HepG2 (cell line): ENCODE measurements around the gene DNAJC5. TPM values are rescaled to one million over a fixed set of nuclear protein-coding genes. Genes with fewer than 3 reads are reported as not detected.
A peak's percentile ranks its signal among the peaks of the same experiment; 100 is the strongest.

Experiments
- ATAD3A ChIP-seq: sonication (generic); formaldehyde crosslinking; IDR thresholded peaks from 2 replicates; pipeline ENCODE4 v1.4.0; 2020; ENCODE audit warnings: missing genetic modification reagents
- CHD2 ChIP-seq: IDR thresholded peaks from 2 replicates; pipeline ENCODE4 v1.6.1; 2011; ENCODE audit warnings: low read depth, low read length, improper control_type of control experiment
- CREM ChIP-seq, 2 experiments: sonication (generic) in 1 of 2; formaldehyde crosslinking in 1 of 2; IDR thresholded peaks; 2 replicates each; pipeline versions ENCODE4 v1.4.0 to v1.6.1; 2016 to 2020; ENCODE audit warnings: antibody characterized with exemption in 1 of 2, mild to moderate bottlenecking in 1 of 2, missing genetic modification reagents in 1 of 2
- FOXC1 ChIP-seq: sonication (generic); formaldehyde crosslinking; IDR thresholded peaks from 2 replicates; pipeline ENCODE4 v1.8.0; 2022; ENCODE audit warnings: mild to moderate bottlenecking, missing genetic modification reagents, borderline replicate concordance
- KLF11 ChIP-seq: IDR thresholded peaks from 2 replicates; pipeline ENCODE4 v1.6.1; 2016; ENCODE audit warnings: missing compliant biosample characterization
- KMT2B ChIP-seq: IDR thresholded peaks from 2 replicates; pipeline ENCODE4 v1.6.1; 2016; ENCODE audit warnings: missing genetic modification reagents, missing compliant biosample characterization
- MAF1 ChIP-seq: sonication (generic); formaldehyde crosslinking; IDR thresholded peaks from 2 replicates; pipeline ENCODE4 v1.5.0; 2020; ENCODE audit warnings: missing genetic modification reagents, borderline replicate concordance
- NBN ChIP-seq: fragments of 450-650 bp; conservative IDR thresholded peaks from 2 replicates; pipeline ENCODE4 v1.6.1; 2017
- POLR2A ChIP-seq, 2 experiments: IDR thresholded peaks; 2 replicates each; pipeline ENCODE4 v1.6.1; 2011; ENCODE audit warnings: low read depth in 2 of 2, low read length in 2 of 2, mild to moderate bottlenecking in 1 of 2, moderate library complexity in 1 of 2; ENCODE audit not compliant: insufficient read depth in 1 of 2
- SIN3B ChIP-seq: fragments of 150-350 bp; IDR thresholded peaks from 2 replicates; pipeline ENCODE4 v1.6.1; 2014; ENCODE audit warnings: low read length
- ZC3H4 ChIP-seq: sonication (generic); formaldehyde crosslinking; IDR thresholded peaks from 2 replicates; pipeline ENCODE4 v1.4.0; 2020; ENCODE audit warnings: missing genetic modification reagents, borderline replicate concordance
- ZMYM3 ChIP-seq: sonication (generic); formaldehyde crosslinking; IDR thresholded peaks from 2 replicates; pipeline ENCODE4 v1.5.1; 2020; ENCODE audit warnings: mild to moderate bottlenecking, missing genetic modification reagents
- ZNF124 ChIP-seq: sonication (generic); formaldehyde crosslinking; IDR thresholded peaks from 2 replicates; pipeline ENCODE4 v1.4.0; 2020; ENCODE audit warnings: missing genetic modification reagents
- ZNF143 ChIP-seq: sonication (generic); formaldehyde crosslinking; IDR thresholded peaks from 2 replicates; pipeline ENCODE4 v1.4.0; 2020; ENCODE audit warnings: missing genetic modification reagents
- ZNF317 ChIP-seq: sonication (generic); formaldehyde crosslinking; IDR thresholded peaks from 2 replicates; pipeline ENCODE4 v1.5.0; 2020; ENCODE audit warnings: mild to moderate bottlenecking, missing genetic modification reagents
- ZNF792 ChIP-seq: IDR thresholded peaks from 2 replicates; pipeline ENCODE4 v1.6.1; 2016
- polyA plus RNA-seq, 8 experiments: library from polyadenylated mRNA; depleted of rRNA in 3 of 8; stranded (reverse) in 7 of 8; unstranded in 1 of 8; fragments of >200 nt; fragmentation: Illumina TruSeq in 4 of 8; extraction: Trizol in 4 of 8; gene quantifications; 2 replicates each; pipeline versions ENCODE4 v1.2.1 to v1.2.3, GENCODE V29; 2011 to 2016; ENCODE audit warnings: low read depth in 4 of 8, missing spikeins in 1 of 8, mixed read lengths in 1 of 8; ENCODE audit not compliant: insufficient read depth in 1 of 8
- total RNA-seq, 5 experiments: library from RNA; depleted of rRNA; stranded (reverse); fragments of >200 nt; fragmentation: Illumina TruSeq; extraction: Trizol; gene quantifications; 2 replicates each; pipeline ENCODE4 v1.2.3, GENCODE V29; 2016; ENCODE audit warnings: low read depth in 1 of 5
- TF ChIP-seq, protein P1 (sequence below): sonication (generic); formaldehyde crosslinking; IDR thresholded peaks from 2 replicates; pipeline ENCODE4 v1.4.0; 2020; ENCODE audit warnings: missing genetic modification reagents
- TF ChIP-seq, protein P2 (sequence below): sonication (generic); formaldehyde crosslinking; IDR thresholded peaks from 2 replicates; pipeline ENCODE4 v1.4.0; 2020; ENCODE audit warnings: mild to moderate bottlenecking, missing genetic modification reagents
- TF ChIP-seq, protein P3 (sequence below): sonication (generic); formaldehyde crosslinking; IDR thresholded peaks from 2 replicates; pipeline ENCODE4 v1.4.0; 2020; ENCODE audit warnings: low read depth, mild to moderate bottlenecking, missing genetic modification reagents
- TF ChIP-seq, protein P4 (sequence below): sonication (generic); formaldehyde crosslinking; IDR thresholded peaks from 2 replicates; pipeline ENCODE4 v1.5.0; 2020; ENCODE audit warnings: missing genetic modification reagents
- TF ChIP-seq, protein P5 (sequence below): sonication (generic); formaldehyde crosslinking; conservative IDR thresholded peaks from 2 replicates; pipeline ENCODE4 v1.4.0; 2020; ENCODE audit warnings: mild to moderate bottlenecking, missing genetic modification reagents, moderate library complexity

The DNAJC5 gene
- total and polyA plus RNA-seq, 2 of the 13 experiments (the other 11 are each of a cell fraction or from before 2014, with no cell fraction given), result 42.8 to 64.5 TPM

DNA sequence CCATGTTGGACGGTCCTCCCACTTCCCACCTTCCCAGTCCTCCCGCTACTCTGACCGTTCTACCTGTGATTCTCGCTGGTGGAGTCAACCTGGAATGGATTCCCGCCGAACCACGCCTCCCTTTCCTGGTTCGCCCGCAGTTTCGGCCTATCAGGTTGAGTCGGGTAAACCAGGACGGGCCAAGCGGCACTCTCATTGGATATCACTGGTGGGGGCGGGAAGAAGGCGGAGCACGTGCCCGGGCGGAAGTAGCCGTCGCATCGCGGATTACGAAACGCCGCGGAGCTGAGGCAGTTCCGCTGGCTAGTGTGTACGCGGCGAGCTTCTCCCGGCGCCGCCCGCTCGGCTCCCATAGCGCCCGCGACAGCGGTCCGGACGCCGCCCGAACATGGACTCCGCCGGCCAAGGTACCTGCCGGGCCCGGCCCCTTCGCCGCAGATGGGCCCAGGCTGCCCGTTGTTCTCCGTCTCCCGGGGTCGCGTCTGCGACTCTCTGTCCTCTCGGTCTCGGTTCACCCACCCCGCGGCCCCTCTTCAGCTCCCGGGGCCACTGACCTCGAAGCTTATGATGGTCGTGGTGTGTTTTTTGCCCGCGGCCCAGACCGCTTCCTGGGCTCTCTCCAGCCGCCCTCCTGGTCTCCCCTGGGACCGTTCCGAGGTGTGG is 29.8 kb upstream of the DNAJC5 start, which contains the start of gene TPD52L2 (continued):
- TF ChIP-seq CREM (IDR thresholded peaks at IDR 0.05) (peak; percentile 97), CREM (CRISPR knock-in tag; IDR thresholded peaks at IDR 0.05) (0 out of 2 replicates have a peak, but pooled peaks have one; percentile 32), MAF1 (peak; percentile 7), ZMYM3 (CRISPR knock-in tag) (no peak; the same call in 1 of the 2 replicates), ZC3H4 (CRISPR knock-in tag) (no peak), KLF11 (peak; percentile 98), ZNF792 (CRISPR knock-in tag) (peak; percentile 96), NBN (no peak), POLR2A (IDR thresholded peaks at IDR 0.05; ENCODE audit: insufficient read depth in 1 of 2, low read depth in 2 of 2, low read length in 2 of 2) (peak in 1 of 2 experiments; percentile 98; a peak in 2 of 4 replicates), CHD2 (peak; percentile 88), KMT2B (CRISPR knock-in tag) (peak; percentile 92), FOXC1 (CRISPR knock-in tag) (peak; percentile 76), SIN3B (peak; percentile 78), ZNF124 (CRISPR knock-in tag) (peak; percentile 50; the same call in 1 of the 2 replicates), ZNF143 (CRISPR knock-in tag) (peak; percentile 81), ZNF317 (CRISPR knock-in tag) (peak; percentile 72; the same call in 1 of the 2 replicates), ATAD3A (CRISPR knock-in tag) (no peak)
- TF ChIP-seq, protein P1, sequence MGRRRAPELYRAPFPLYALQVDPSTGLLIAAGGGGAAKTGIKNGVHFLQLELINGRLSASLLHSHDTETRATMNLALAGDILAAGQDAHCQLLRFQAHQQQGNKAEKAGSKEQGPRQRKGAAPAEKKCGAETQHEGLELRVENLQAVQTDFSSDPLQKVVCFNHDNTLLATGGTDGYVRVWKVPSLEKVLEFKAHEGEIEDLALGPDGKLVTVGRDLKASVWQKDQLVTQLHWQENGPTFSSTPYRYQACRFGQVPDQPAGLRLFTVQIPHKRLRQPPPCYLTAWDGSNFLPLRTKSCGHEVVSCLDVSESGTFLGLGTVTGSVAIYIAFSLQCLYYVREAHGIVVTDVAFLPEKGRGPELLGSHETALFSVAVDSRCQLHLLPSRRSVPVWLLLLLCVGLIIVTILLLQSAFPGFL (CRISPR knock-in tag), result peak; percentile 91; the same call in 1 of the 2 replicates
- TF ChIP-seq, protein P2, sequence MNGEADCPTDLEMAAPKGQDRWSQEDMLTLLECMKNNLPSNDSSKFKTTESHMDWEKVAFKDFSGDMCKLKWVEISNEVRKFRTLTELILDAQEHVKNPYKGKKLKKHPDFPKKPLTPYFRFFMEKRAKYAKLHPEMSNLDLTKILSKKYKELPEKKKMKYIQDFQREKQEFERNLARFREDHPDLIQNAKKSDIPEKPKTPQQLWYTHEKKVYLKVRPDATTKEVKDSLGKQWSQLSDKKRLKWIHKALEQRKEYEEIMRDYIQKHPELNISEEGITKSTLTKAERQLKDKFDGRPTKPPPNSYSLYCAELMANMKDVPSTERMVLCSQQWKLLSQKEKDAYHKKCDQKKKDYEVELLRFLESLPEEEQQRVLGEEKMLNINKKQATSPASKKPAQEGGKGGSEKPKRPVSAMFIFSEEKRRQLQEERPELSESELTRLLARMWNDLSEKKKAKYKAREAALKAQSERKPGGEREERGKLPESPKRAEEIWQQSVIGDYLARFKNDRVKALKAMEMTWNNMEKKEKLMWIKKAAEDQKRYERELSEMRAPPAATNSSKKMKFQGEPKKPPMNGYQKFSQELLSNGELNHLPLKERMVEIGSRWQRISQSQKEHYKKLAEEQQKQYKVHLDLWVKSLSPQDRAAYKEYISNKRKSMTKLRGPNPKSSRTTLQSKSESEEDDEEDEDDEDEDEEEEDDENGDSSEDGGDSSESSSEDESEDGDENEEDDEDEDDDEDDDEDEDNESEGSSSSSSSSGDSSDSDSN (CRISPR knock-in tag), result peak; percentile 99
- TF ChIP-seq, protein P3, sequence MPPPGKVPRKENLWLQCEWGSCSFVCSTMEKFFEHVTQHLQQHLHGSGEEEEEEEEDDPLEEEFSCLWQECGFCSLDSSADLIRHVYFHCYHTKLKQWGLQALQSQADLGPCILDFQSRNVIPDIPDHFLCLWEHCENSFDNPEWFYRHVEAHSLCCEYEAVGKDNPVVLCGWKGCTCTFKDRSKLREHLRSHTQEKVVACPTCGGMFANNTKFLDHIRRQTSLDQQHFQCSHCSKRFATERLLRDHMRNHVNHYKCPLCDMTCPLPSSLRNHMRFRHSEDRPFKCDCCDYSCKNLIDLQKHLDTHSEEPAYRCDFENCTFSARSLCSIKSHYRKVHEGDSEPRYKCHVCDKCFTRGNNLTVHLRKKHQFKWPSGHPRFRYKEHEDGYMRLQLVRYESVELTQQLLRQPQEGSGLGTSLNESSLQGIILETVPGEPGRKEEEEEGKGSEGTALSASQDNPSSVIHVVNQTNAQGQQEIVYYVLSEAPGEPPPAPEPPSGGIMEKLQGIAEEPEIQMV (CRISPR knock-in tag), result peak; percentile 94
- TF ChIP-seq, protein P4, sequence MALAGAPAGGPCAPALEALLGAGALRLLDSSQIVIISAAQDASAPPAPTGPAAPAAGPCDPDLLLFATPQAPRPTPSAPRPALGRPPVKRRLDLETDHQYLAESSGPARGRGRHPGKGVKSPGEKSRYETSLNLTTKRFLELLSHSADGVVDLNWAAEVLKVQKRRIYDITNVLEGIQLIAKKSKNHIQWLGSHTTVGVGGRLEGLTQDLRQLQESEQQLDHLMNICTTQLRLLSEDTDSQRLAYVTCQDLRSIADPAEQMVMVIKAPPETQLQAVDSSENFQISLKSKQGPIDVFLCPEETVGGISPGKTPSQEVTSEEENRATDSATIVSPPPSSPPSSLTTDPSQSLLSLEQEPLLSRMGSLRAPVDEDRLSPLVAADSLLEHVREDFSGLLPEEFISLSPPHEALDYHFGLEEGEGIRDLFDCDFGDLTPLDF (CRISPR knock-in tag), result peak; percentile 89
- TF ChIP-seq, protein P5, sequence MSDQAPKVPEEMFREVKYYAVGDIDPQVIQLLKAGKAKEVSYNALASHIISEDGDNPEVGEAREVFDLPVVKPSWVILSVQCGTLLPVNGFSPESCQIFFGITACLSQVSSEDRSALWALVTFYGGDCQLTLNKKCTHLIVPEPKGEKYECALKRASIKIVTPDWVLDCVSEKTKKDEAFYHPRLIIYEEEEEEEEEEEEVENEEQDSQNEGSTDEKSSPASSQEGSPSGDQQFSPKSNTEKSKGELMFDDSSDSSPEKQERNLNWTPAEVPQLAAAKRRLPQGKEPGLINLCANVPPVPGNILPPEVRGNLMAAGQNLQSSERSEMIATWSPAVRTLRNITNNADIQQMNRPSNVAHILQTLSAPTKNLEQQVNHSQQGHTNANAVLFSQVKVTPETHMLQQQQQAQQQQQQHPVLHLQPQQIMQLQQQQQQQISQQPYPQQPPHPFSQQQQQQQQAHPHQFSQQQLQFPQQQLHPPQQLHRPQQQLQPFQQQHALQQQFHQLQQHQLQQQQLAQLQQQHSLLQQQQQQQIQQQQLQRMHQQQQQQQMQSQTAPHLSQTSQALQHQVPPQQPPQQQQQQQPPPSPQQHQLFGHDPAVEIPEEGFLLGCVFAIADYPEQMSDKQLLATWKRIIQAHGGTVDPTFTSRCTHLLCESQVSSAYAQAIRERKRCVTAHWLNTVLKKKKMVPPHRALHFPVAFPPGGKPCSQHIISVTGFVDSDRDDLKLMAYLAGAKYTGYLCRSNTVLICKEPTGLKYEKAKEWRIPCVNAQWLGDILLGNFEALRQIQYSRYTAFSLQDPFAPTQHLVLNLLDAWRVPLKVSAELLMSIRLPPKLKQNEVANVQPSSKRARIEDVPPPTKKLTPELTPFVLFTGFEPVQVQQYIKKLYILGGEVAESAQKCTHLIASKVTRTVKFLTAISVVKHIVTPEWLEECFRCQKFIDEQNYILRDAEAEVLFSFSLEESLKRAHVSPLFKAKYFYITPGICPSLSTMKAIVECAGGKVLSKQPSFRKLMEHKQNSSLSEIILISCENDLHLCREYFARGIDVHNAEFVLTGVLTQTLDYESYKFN (CRISPR knock-in tag), result peak; percentile 60
